ENCODE data around the gene TTC4. TPM values are rescaled to one million over a fixed set of nuclear protein-coding genes. Genes with fewer than 3 reads are reported as not detected.

TTC4 gene
- total RNA-seq, 1 experiment from 2014 or later, result 40.8 TPM

DNA sequence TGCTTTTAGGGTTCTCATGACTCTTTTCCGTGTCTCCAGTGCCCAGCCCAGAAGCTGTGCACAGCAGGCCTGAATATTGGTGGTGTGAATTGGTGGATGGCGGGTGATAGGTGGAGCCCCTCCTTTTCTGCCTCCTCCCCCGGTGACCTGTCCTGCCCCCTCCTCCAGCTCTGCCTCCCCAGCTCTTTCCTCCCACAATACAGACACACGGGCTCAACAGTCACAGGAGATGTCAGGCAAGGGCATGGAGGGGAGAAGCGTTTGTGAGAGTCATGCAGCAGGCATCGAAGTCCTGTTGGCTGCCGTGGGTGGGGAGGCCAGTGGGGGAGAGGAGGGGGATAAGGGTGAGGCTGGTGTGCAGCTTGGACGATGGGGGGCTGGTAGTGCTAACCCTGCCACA, 17.3 kb upstream of the TTC4 start:
- no peaks in the 10 kb centered on the region for H3K9me3 ChIP-seq
- H3K36me3 ChIP-seq, result no peaks in the 10 kb centered on the region
- no peak for DNase-seq
- H3K4me3 ChIP-seq, result no peak overlapping the region
- H3K27me3 ChIP-seq, result no peaks in the 10 kb centered on the region

DNA sequence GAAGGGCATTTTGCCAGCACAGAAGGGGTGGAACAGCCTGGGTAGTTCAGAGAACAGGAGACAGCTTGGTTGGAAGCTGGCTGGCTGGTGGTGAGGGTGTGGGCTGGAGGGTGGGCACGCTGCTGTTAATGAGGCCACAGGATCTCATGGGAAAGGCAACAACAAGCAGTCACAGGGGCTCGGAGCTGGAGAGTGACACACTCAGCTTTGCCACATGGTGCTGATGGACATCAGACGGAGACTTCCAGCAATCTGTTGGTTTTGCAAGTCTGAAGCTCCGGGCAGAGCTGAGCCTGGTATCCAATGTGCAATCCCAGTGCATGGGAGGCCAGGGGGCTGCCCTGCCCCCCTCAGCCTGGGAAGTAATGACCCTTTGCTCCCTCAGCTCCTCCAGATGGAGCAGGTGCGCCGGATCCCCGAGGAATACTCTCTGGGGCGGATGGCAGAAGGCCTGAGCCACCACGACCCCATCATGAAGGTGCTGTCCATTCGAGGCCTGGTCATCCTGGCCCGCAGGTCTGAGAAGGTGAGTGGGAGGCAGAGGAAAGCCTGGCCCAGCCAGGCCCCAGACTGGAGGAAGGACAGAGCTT, 15.6 kb upstream of the TTC4 start:
- Histone ChIP-seq H3K36me3 (no peaks in the 10 kb centered on the region), H3K27me3 (no peaks in the 10 kb centered on the region), H3K9me3 (no peaks in the 10 kb centered on the region), H3K4me3 (no peak overlapping the region)
- no peak for DNase-seq

DNA sequence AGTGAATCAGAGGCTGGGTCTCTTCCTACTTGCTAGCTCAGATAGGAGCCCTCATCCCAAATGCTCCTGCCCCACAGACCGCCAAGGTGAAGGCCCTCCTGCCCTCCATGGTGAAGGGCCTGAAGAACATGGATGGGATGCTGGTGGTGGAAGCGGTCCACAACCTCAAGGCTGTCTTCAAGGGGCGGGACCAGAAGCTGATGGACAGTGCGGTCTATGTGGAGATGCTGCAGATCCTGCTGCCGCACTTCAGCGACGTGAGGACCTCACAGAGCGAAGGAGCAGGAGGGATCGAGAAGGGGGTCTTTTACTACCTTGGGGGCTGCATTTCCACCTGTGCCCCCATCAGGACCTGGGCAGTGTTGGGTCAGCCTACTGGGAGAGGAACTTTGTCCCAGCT, 14.6 kb upstream of the TTC4 start:
- DNase-seq, result no peak
- Histone ChIP-seq H3K36me3 (no peaks in the 10 kb centered on the region), H3K9me3 (no peaks in the 10 kb centered on the region), H3K27me3 (no peaks in the 10 kb centered on the region), H3K4me3 (no peak overlapping the region)

DNA sequence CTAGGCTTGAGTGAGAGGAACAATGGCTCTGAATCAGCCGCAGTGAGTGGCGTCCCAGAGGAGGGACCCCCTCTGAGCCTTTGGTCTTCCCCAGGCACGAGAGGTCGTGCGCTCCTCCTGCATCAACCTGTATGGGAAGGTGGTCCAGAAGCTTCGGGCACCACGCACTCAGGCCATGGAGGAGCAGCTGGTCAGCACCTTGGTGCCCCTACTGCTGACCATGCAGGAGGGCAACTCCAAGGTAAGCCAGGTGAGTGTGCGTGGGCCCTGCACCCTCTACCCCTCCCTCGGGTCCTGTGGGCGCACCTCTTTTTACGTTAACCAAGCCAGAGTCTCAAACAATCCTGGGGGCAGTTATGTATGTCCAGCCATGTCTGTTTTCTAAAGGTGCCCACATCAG, 13.7 kb upstream of the TTC4 start:
- H3K4me3 ChIP-seq, result no peak overlapping the region
- H3K36me3 ChIP-seq, result no peaks in the 10 kb centered on the region
- H3K27me3 ChIP-seq, result no peaks in the 10 kb centered on the region; the same call in 1 of the 2 replicates
- H3K9me3 ChIP-seq, result no peaks in the 10 kb centered on the region
- no peak for DNase-seq

DNA sequence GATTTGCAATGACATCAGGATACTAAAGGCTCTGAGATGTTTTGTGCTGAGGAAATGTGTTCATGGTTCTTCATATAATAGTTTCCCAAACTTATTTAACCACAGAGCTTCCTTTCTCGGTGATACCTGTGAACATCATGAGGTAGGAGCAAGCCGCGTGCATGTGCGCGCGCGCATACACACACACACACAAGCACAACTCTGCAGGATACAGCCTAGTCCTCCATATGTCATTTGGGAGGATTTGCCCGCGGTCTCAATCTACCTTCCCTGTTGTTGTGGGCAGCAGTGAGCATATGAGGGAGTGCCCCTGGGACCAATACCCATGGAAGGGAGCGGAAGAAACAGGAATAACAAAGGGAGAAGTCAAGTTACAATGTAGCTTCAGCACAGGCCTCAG, 12.2 kb upstream of the TTC4 start:
- Histone ChIP-seq H3K9me3 (no peaks in the 10 kb centered on the region), H3K27me3 (no peaks in the 10 kb centered on the region; the same call in 1 of the 2 replicates)

DNA sequence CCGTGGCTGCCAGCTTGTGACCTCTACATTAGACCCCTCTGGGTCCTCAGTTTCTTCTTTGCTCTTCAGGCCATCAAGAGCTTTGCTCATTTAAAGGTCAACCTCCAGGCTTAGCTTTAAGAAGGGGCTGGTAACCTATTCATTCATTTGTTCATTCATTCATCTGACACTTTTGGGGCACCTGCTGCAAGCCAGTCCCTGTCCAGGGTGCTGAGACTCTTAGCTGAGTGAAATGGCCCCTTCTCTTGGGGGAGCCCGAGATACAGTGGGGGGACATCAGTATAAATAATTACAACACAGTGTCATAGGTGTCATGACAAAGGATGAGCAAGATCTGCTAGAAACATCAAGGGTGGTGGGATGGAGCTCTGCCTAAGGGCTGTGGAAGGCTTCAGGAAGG, 10.5 kb upstream of the TTC4 start:
- H3K27me3 ChIP-seq, result no peaks in the 10 kb centered on the region; the same call in 1 of the 2 replicates
- H3K4me3 ChIP-seq, result no peak overlapping the region
- no peaks in the 10 kb centered on the region for H3K36me3 ChIP-seq
- DNase-seq, result no peak
- no peaks in the 10 kb centered on the region for H3K9me3 ChIP-seq

More for the DNA sequence above, 12.2 kb upstream of the TTC4 start:
- Histone ChIP-seq H3K36me3 (no peaks in the 10 kb centered on the region), H3K4me3 (no peak overlapping the region)
- no peak for DNase-seq

DNA sequence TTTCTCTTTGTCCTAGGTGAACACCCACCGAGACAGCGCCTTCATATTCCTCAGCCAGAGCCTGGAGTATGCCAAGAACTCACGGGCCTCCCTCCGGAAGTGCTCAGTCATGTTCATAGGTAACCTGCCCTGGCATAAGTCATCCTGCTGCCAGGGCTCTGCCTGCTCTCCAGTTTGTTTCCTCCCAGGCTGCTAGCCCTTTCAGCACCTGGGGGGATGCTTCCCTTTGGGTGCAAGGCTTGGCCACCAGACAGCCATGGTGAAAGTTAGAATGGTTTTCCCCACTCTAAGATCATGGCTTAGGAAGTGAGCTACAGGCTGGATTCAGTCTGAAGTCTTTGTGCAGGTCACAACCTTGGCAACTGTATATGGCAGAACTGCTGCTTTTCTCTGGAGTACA, 9.2 kb upstream of the TTC4 start:
- H3K4me3 ChIP-seq, result no peak overlapping the region
- no peaks in the 10 kb centered on the region; the same call in 1 of the 2 replicates for H3K27me3 ChIP-seq
- H3K36me3 ChIP-seq, result no peaks in the 10 kb centered on the region
- no peaks in the 10 kb centered on the region for H3K9me3 ChIP-seq
- DNase-seq, result no peak

DNA sequence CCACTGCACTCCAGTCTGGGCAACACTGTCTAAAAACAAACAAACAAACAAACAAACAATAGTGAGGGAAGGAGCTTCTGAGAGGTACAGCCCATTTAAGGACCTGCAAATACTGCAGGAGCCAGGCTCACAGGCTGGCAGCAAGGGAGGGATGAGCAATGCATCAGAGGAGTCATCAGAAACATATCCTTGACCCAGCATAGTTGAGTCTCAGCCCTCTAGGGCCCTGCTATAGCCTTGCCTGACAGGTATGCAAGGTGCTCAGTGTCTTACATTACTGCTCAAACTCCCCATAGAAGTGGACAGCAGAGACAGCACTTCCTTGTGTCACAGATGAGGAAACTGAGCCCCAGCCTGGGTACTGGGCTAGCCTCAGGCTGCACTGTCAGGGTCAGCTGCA, 7.3 kb upstream of the TTC4 start:
- Histone ChIP-seq H3K4me3 (no peak overlapping the region), H3K36me3 (no peaks in the 10 kb centered on the region), H3K27me3 (no peaks in the 10 kb centered on the region; the same call in 1 of the 2 replicates), H3K9me3 (no peaks in the 10 kb centered on the region)
- no peak for DNase-seq

DNA sequence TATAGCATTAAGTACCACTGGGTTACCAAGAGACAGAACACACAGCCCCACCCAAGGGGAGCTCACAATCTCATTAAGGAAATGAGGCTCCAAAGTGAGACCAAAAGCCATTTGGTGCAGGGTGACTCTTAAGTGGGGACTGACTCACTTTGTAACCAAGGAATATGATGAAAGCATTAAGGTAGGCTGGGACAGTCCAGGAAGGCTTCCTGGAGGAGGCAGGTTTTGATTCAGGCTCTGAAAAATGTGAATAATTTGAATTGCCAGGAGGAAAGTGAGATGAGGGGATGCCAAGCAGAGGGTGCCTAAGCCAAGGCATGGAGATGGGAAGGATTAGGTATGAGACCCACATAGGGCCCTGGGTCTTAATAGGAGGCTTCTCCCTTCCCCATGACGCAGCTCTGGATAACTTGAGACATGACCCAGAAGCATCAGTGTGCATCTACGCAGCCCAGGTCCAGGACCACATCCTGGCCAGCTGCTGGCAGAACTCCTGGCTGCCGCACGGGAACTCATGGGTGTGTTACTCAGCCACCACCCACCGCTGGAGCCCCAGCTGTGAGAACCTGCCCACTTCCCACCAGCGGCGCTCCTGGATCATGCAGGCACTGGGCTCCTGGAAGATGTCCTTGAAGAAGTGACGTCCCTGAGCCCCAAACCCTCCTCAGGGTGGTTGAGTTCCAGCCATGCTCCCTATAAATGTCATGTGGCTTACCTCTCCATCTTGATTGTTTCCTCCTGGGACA, 5.9 kb upstream of the TTC4 start:
- no peaks in the 10 kb centered on the region for H3K36me3 ChIP-seq
- H3K4me3 ChIP-seq, result no peak overlapping the region
- DNase-seq, result peak; percentile 70
- no peaks in the 10 kb centered on the region for H3K9me3 ChIP-seq
- H3K27me3 ChIP-seq, result no peaks in the 10 kb centered on the region; the same call in 1 of the 2 replicates

DNA sequence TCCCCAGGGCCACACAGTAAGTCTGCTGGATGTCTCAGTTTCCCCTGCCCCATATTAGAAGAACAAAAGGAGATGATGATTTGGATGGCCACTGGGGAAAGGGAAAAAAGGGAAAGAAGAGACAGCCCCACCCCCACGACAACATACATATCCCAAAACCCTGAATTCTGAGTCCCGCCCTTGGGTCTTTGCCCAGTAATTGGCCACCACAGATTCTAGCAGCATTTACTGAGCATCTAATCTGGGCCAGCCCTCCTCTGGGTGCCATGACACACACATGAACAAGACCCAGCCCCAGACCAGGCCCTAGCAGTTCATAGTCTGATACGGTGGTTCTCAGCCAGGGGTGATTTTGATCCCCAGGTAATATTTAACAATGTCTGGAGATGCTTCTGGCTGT, 5.2 kb upstream of the TTC4 start:
- Histone ChIP-seq H3K27me3 (no peaks in the 10 kb centered on the region; the same call in 1 of the 2 replicates), H3K4me3 (no peak overlapping the region), H3K36me3 (no peaks in the 10 kb centered on the region), H3K9me3 (no peaks in the 10 kb centered on the region)
- DNase-seq, result no peak

DNA sequence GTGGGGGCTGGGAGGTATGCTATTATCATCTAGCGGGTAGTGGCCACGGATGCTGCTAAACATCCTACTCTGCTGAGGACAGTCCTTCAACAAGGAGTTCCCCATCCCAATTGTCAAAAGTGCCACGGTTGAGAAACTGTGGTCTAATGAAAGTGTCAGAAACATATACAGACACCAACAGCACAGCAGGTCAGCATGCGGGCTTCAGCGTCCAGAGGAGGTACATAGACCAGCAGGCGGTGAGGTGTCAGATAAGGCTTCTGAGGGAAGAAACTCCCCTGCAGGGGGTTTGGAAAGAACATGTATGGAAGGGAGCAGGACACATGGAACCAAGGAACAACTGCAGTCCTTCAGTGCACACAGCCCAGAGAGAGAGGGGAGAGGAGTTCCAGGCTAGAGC, 4.8 kb upstream of the TTC4 start:
- Histone ChIP-seq H3K36me3 (no peaks in the 10 kb centered on the region), H3K27me3 (no peaks in the 10 kb centered on the region; the same call in 1 of the 2 replicates), H3K9me3 (no peaks in the 10 kb centered on the region), H3K4me3 (no peak overlapping the region)
- DNase-seq, result no peak

DNA sequence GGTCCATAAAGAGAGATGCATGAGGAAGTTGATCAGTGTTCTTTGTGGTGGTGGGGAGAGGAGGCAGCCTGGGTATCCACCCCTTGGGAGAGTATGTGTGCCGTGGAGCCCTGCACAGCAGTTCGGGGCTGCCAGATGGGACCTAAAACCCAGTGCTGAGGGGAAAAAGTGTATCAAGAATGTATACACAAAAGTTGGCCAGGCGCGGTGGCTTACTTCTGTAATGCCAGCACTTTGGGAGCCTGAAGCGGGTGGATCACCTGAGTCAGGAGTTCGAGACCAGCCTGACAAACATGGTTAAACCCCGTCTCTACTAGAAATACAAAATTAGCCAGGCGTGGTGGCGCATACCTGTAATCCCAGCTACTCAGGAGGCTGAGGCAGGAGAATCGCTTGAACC, 4.1 kb upstream of the TTC4 start:
- Histone ChIP-seq H3K9me3 (no peaks in the 10 kb centered on the region), H3K36me3 (no peaks in the 10 kb centered on the region), H3K27me3 (no peaks in the 10 kb centered on the region; the same call in 1 of the 2 replicates), H3K4me3 (no peak overlapping the region)
- DNase-seq, result no peak

DNA sequence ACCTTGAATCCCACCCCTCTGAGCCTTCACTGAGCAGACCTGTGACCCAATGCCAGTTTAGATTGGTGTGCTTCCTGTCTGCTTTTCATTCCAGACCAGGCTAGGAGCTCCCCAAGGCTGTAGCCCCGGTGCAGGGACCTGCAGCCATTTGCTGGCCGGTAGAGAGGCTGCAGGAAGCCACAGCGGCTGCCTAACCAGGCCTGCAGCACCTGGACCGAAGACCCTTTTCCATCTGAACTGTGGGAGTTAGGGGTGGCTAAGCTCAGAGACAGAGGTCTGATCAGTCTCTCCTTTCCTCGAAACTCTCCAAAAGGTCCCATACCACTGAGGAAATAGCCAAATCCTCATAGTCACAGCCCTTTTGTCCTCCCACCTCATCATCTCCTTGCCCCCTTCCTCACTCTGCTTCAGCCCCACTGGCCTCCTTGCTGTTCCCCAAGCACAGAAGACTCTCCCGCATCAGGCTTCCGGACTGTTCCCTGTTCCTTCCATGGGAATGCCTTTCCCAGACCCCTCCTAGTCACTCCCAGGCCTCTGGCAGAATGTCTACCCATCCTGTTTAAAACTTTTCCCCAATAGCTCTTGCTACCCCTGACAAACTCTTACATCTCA, 674 bp upstream of the TTC4 start:
- peak overlapping the region; percentile 93 for H3K4me3 ChIP-seq
- H3K36me3 ChIP-seq, result peaks cover 28% of the 10 kb centered on the region
- H3K27me3 ChIP-seq, result no peaks in the 10 kb centered on the region
- DNase-seq, result no peak
- no peaks in the 10 kb centered on the region for H3K9me3 ChIP-seq

DNA sequence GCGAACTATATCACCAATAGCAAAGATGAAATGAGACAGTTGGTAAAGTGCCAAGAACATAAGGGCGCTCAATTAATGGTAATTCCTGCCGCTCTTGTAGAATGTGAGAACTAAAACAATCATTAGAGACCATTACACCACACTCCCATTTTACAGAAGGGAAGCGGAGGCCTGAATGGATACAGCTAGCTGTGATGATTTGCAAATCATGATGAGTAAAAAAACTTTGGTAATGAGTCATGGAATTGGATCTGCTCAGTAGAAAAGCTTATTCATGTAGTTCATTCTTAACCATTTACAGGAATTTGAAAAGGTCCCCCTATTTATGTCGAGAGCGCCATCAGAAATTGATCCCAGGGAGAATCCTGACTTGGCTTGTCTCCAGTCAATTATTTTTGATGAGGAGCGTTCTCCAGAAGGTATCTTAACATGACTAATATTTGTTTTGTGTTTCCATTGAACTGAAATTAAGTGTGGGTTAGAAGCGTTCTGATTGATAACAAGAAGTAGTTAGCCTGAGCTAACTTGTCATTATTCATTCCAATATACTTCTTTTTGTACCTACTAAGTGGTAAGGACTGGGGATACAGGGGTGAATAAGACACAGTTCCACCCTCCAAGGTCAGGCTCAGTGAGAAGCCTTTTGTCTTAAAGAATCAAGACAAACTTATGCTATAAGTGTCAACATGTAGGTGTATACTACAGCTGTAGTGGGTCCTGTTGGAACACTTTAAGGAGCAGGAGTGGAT, 812 bp downstream of the TTC4 start:
- Histone ChIP-seq H3K4me3 (peak overlapping the region; percentile 93), H3K9me3 (no peaks in the 10 kb centered on the region), H3K27me3 (no peaks in the 10 kb centered on the region), H3K36me3 (peaks cover 41% of the 10 kb centered on the region)
- DNase-seq, result no peak

DNA sequence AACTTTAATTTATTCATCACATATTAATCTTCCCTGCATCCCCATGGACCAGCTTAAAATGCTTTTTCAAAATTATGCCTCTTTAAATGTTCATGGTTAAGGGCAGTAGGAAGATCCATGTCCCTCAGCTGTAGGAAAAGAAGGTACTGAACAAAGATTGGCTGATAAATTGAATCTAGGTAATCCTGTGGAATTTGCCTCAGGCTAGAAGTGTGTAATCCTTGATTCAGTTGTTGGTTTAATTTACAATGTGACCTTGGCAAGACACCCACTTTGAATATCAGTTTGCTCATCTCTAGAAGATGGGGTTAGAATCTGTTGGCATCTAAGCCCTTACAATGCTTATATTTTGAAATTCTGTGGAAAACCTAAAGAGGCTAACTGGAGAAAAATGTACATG, 6.1 kb downstream of the TTC4 start:
- Histone ChIP-seq H3K4me3 (no peak overlapping the region), H3K36me3 (peaks cover 91% of the 10 kb centered on the region), H3K9me3 (no peaks in the 10 kb centered on the region), H3K27me3 (no peaks in the 10 kb centered on the region)
- no peak for DNase-seq

DNA sequence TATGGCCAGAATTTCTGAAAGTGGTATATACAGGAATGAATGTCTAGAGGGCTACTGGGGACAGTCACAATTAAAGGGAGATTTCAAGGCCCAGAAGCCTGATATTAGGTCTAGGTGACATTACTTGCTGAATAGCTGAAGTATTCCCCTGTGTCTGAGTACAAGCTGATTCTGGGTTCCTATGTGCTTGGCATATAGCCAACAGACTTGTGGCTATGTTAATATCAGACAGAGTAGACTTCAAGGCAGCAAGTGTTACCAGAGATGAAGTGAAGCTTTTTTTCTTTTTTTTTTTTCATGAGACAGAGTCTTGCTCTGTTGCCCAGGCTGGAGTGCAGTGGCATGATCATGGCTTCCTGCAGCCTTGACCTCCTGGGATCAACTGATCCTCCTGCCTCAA, 8.3 kb downstream of the TTC4 start:
- Histone ChIP-seq H3K4me3 (no peak overlapping the region), H3K36me3 (peaks cover 81% of the 10 kb centered on the region)

DNA sequence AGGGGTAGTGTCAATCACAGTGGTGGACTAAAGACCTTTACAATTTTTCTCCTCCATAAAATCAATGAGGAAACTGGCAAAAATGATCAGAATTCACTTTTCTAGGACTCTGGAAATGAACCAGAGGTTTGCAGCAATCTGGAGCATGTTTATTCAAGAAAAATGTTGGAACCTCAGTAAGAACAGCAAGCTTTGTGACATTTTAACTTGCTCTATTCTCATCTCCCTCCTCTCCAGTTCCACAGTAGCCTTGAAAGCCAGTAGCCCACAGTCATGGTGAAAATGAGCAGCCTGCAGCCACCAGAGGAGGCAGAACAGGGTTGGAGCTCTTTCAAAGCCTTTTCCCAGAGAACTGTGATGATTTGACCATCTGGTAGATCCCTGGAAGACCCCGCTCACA, 9.1 kb downstream of the TTC4 start:
- Histone ChIP-seq H3K9me3 (no peaks in the 10 kb centered on the region), H3K36me3 (peaks cover 75% of the 10 kb centered on the region), H3K4me3 (no peak overlapping the region), H3K27me3 (no peaks in the 10 kb centered on the region)
- no peak for DNase-seq

More for the DNA sequence above, 8.3 kb downstream of the TTC4 start:
- DNase-seq, result no peak
- Histone ChIP-seq H3K27me3 (no peaks in the 10 kb centered on the region), H3K9me3 (no peaks in the 10 kb centered on the region)

Data from MG63 (cell line).